Spinal cord (tissue), 10 donors: ENCODE measurements around the gene THBS1. TPM values are rescaled to one million over a fixed set of nuclear protein-coding genes. Genes with fewer than 3 reads are reported as not detected.

Experiments
- DNase-seq, 6 donors: peaks; one replicate each; pipeline versions ENCODE4 v3.0.0 to v3.0.0-alpha.2; 2013 to 2015; ENCODE audit warnings: low spot score in 6 of 6, low read depth in 4 of 6
- H3K27ac ChIP-seq: one replicate; pipeline ENCODE4 v1.5.1; 2013; ENCODE audit warnings: low read depth, low read length, control low read depth
- H3K27me3 ChIP-seq: one replicate; pipeline ENCODE4 v1.6.1; 2013; ENCODE audit warnings: low read length; ENCODE audit not compliant: control insufficient read depth, insufficient read depth
- H3K36me3 ChIP-seq: one replicate; pipeline ENCODE4 v1.6.1; 2013; ENCODE audit warnings: low read length; ENCODE audit not compliant: control insufficient read depth, insufficient read depth
- H3K4me1 ChIP-seq: one replicate; pipeline ENCODE4 v1.6.1; 2013; ENCODE audit warnings: low read length; ENCODE audit not compliant: control insufficient read depth, insufficient read depth
- H3K4me3 ChIP-seq: one replicate; pipeline ENCODE4 v1.5.1; 2013; ENCODE audit warnings: low read depth, low read length, control low read depth
- H3K9me3 ChIP-seq: one replicate; pipeline ENCODE4 v1.6.1; 2013; ENCODE audit warnings: low read length; ENCODE audit not compliant: control insufficient read depth, insufficient read depth
- WGBS: methylation state at CpG from one replicate; pipeline ENCODE4 v1.1.5; 2013; ENCODE audit warnings: missing lambda C conversion rate; ENCODE audit not compliant: insufficient coverage; 5-methylcytosine and 5-hydroxymethylcytosine counted together
- polyA plus RNA-seq, 2 donors: library from polyadenylated mRNA; unstranded; fragments of 120-200 nt; gene quantifications; one replicate each; pipeline ENCODE4 v1.2.1, GENCODE V29; 2013; ENCODE audit not compliant: insufficient read length in 2 of 2
- total RNA-seq, 2 donors: library from RNA; depleted of rRNA in 1 of 2; stranded (reverse); fragments of 120-200 nt in 1 of 2; fragments of >200 nt in 1 of 2; gene quantifications; one replicate each; pipeline versions ENCODE4 v1.2.3 to v1.2.4, GENCODE V29; 2013 to 2014
- donor health status: healthy.

The THBS1 gene
- total and polyA plus RNA-seq, 4 donors: 20.8 to 70.6 (median 35.4) TPM

DNA sequence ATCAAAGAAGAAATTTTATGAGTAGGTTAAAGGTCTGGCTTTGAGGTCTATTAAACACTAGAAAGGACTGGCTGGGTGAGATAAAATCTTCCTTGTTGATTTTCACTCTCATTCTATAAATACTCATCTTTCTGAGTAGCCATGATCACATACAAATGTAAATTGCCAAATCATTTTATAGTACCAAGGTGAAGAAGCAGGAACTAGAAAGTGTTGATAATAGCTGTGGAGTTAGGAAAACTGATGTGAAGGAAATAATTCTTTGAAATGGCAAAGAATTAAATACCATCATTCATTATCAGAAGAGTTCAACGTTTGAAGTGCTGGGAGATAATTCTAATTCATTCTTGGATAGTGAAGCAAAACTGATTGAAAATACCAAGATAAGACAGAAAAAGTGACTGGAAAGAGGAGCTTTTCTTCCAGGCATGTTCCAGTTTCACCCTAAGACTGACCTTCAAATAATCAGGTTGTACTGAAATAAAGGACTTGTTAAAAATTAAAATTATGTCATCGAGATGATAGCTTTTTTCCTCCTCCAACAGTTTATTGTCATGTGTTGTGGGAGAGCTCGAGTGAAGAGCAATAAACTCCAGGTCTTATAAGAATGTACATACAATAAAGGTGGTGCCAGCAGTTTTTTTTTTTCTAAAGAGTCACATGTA is 17.4 kb downstream of the THBS1 start:
- no peak overlapping the region for H3K27ac ChIP-seq
- H3K9me3 ChIP-seq: no peaks in the 10 kb centered on the region
- no peaks in the 10 kb centered on the region for H3K27me3 ChIP-seq
- peaks cover 3% of the 10 kb centered on the region for H3K36me3 ChIP-seq
- H3K4me1 ChIP-seq: no peaks in the 10 kb centered on the region
- no CpG with 5 or more reads among the region's 3 CpGs for WGBS
- H3K4me3 ChIP-seq: no peak overlapping the region
- no peak for DNase-seq

- H3K9me3 ChIP-seq: no peaks in the 10 kb centered on the region
- no peaks in the 10 kb centered on the region for H3K4me1 ChIP-seq
- H3K4me3 ChIP-seq: no peak overlapping the region
- no peak for DNase-seq
- H3K36me3 ChIP-seq: no peaks in the 10 kb centered on the region
- H3K27ac ChIP-seq: no peak overlapping the region
- 86% methylated on average over 5 of the region's 12 CpGs for whole genome bisulfite sequencing
- no peaks in the 10 kb centered on the region for H3K27me3 ChIP-seq
These were observed 18.3 kb downstream of the THBS1 start for GRCh38 chr15:39598958-39599845.

DNA sequence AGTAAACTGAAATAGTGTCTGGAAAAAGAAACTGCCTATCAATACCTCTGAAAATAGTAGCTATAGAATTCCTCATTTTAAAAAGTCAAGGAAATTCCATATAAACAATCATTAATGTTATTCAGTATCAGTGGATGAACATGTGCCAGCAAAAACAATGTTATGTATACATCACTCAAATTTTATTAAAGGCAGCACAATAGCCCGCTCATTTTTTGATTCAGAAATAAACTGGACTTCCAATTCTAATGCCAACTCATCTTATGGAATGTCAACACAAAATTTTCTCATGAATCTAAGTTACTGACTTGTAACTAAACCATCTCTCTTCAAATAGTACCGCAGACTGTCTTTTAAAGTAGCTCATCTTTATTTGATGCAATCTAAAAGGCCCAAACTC is 19.0 kb downstream of the THBS1 start:
- Histone ChIP-seq H3K27ac (no peak overlapping the region), H3K4me1 (no peaks in the 10 kb centered on the region), H3K36me3 (no peaks in the 10 kb centered on the region), H3K27me3 (no peaks in the 10 kb centered on the region), H3K4me3 (no peak overlapping the region), H3K9me3 (no peaks in the 10 kb centered on the region)
- no peak for DNase-seq
- WGBS: 89% methylated on average over 1 of the region's 2 CpGs

- H3K9me3 ChIP-seq: no peaks in the 10 kb centered on the region
- no peaks in the 10 kb centered on the region for H3K4me1 ChIP-seq
- no peaks in the 10 kb centered on the region for H3K27me3 ChIP-seq
- H3K27ac ChIP-seq: no peak overlapping the region
- H3K4me3 ChIP-seq: no peak overlapping the region
- no peaks in the 10 kb centered on the region for H3K36me3 ChIP-seq
- 93% methylated on average over 2 of the region's 5 CpGs for WGBS
- DNase-seq: no peak
These were observed 21.3 kb downstream of the THBS1 start for GRCh38 chr15:39602143-39602542.

- Histone ChIP-seq H3K36me3 (no peaks in the 10 kb centered on the region), H3K9me3 (no peaks in the 10 kb centered on the region), H3K27me3 (no peaks in the 10 kb centered on the region), H3K4me1 (no peaks in the 10 kb centered on the region), H3K27ac (no peak overlapping the region), H3K4me3 (no peak overlapping the region)
- WGBS: no CpG with 5 or more reads among the region's 1 CpG
- DNase-seq: no peak
These were observed 24.3 kb downstream of the THBS1 start for GRCh38 chr15:39605146-39605545.

GRCh38 chr15:39608185-39609139 is 27.6 kb downstream of the THBS1 start:
- WGBS: 83% methylated on average over 1 of the region's 2 CpGs
- Histone ChIP-seq H3K36me3 (no peaks in the 10 kb centered on the region), H3K27ac (no peak overlapping the region), H3K4me3 (no peak overlapping the region), H3K9me3 (peaks cover 11% of the 10 kb centered on the region), H3K4me1 (no peaks in the 10 kb centered on the region), H3K27me3 (no peaks in the 10 kb centered on the region)
- no peak for DNase-seq

DNA sequence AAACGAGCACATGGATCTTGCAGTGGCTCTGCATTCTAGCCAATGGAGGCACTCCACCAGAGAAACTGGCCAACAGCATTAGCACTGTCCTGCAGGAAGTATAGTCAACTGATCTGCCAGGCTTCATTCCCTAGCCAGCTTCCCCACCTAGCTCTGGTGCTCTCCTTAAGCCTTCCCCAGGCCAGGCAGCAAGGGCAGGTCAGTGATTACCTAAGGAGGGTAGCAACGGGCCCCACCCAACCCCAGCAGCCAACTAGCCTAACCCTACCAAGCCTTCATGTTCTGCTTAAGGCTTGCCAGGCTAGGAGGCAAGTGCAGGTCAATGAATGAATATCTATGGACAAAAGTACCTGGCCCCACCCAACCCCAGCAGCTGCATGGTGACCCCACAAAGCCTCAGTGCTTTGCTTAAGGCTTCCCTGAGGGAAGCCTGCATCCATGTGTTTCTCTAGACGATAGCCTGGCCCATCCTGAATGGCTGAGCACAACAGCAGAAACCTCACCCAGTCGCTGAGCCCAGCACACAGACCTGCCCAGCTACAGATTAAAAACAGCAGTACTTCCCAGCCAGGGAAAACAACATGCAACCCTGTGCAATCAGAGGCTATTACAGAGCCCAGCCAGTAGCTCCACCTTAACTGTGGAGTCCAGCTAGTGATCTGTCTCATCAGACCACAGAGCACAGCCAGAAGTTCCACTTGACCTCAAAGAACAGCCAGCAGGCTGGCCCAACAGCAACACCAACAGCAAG is 28.5 kb downstream of the THBS1 start:
- 77% methylated on average over 3 of the region's 4 CpGs for WGBS
- Histone ChIP-seq H3K4me3 (no peak overlapping the region), H3K4me1 (no peaks in the 10 kb centered on the region), H3K9me3 (peaks cover 13% of the 10 kb centered on the region), H3K27me3 (no peaks in the 10 kb centered on the region), H3K27ac (no peak overlapping the region), H3K36me3 (no peaks in the 10 kb centered on the region)
- no peak for DNase-seq

- H3K27ac ChIP-seq: no peak overlapping the region
- no peaks in the 10 kb centered on the region for H3K27me3 ChIP-seq
- no peaks in the 10 kb centered on the region for H3K4me1 ChIP-seq
- DNase-seq: no peak
- H3K9me3 ChIP-seq: peaks cover 15% of the 10 kb centered on the region
- H3K36me3 ChIP-seq: no peaks in the 10 kb centered on the region
- H3K4me3 ChIP-seq: no peak overlapping the region
These were observed 29.8 kb downstream of the THBS1 start for GRCh38 chr15:39610665-39611064.

- Histone ChIP-seq H3K9me3 (peaks cover 15% of the 10 kb centered on the region), H3K36me3 (no peaks in the 10 kb centered on the region), H3K4me3 (no peak overlapping the region), H3K27me3 (no peaks in the 10 kb centered on the region), H3K4me1 (no peaks in the 10 kb centered on the region), H3K27ac (no peak overlapping the region)
- DNase-seq: no peak
These were observed 32.4 kb downstream of the THBS1 start for GRCh38 chr15:39613271-39613670.
